Activated effector memory CD4-positive, alpha-beta T cell treated with Interleukin-2 at 50 U/mL for 16 hours (primary cell): ENCODE data around the gene PRSS3.
A peak's percentile ranks its signal among the peaks of the same experiment; 100 is the strongest.
"Not testable (repeated sequence)": the region's sequence is repeated elsewhere in the genome, so short reads cannot be mapped to it uniquely, and the experiment has no call there.

Experiments used
- DNase-seq: peaks from one replicate; pipeline ENCODE4 v3.0.0-alpha.2; 2020

PRSS3 gene

GRCh38 chr9:33787839-33788238 is 7.5 kb upstream of the PRSS3 start:
- no peak for DNase-seq

GRCh38 chr9:33789429-33789828 is 5.9 kb upstream of the PRSS3 start:
- DNase-seq = not testable (repeated sequence)

DNA sequence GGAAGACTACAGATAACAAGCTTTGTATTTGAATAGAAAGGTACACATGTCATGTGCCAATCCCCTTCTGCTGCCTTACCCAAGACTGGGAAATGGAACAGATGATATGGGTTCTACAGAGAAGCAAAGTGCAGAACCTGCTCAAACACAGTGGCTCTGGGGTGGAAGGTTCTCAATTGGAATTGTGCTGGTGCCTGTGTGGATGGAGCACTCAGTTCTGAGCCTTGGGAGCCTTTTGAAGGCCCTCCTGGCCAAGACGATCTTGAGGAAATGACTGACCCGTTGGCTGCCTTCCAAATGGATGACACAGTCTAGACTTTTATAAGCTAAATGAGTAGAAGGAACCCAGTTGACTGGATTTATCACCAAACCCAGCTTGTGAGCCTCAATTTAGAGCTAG is 4.2 kb upstream of the PRSS3 start:
- no peak for DNase-seq

DNA sequence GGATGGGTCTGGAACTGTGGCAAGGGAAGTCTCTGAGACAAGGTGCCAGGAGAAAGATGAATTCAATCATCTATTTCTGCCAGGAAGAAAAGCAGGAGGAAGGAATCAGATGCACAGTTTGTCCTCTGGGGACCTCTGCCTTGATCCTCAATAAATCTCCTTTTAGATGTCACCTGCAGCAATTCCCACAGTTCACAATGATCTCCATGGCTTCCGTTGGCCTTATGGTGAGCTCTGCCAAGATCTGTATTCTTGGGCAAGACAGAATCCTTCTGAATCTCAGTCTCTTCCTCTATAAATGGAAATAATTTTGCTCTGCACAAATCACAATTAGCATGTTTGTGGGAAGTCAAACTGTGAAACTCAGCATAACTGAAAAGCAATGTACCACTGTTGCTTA is 1.9 kb upstream of the PRSS3 start:
- not testable (repeated sequence) for DNase-seq

DNA sequence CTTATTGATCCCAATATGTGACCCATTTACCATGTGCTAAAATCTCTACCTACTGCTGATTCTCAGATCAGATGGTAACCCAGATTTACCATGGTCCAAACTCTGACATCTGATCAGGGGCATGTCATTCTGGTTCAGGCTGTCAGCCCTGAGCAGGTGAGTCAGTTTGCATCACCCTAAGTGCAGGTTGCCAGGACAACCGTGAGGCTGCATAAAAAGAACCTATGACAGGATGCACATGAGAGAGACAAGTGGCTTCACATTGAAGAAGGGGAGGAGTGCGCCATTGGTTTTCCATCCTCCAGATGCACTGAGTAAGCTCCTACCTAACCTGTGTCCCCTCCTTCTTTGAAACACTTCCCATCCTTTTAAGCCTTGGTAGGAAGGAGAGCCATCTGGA is 801 bp upstream of the PRSS3 start:
- no peak for DNase-seq

GRCh38 chr9:33795819-33796218 is 458 bp downstream of the PRSS3 start:
- DNase-seq = no peak

DNA sequence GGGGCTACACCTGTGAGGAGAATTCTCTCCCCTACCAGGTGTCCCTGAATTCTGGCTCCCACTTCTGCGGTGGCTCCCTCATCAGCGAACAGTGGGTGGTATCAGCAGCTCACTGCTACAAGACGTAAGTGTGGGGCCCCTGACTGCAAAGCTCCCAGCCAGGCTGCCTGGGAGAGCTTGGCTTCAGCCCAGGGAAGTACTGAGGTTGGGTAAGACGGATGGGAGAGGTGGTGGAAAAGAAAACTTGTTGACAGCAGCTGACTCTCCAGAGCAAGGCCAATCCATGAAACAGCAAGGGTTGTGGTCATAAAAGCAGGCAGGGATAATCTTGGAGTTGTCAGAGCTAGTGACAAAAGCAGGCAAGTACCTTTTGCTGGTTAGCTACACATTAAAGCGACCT is 1.3 kb downstream of the PRSS3 start:
- DNase-seq = not testable (repeated sequence)

DNA sequence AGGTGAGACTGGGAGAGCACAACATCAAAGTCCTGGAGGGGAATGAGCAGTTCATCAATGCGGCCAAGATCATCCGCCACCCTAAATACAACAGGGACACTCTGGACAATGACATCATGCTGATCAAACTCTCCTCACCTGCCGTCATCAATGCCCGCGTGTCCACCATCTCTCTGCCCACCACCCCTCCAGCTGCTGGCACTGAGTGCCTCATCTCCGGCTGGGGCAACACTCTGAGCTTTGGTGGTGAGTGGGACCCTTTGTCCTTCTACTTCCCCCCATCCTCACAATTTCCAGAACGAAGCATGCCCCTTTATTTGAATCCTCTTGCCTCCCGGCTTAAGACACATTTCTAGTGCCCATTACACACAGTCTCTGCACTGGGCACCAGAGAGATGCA is 2.5 kb downstream of the PRSS3 start:
- DNase-seq = no peak

- no peak for DNase-seq
Measured at GRCh38 chr9:33798545-33798944, 3.2 kb downstream of the PRSS3 start.

DNA sequence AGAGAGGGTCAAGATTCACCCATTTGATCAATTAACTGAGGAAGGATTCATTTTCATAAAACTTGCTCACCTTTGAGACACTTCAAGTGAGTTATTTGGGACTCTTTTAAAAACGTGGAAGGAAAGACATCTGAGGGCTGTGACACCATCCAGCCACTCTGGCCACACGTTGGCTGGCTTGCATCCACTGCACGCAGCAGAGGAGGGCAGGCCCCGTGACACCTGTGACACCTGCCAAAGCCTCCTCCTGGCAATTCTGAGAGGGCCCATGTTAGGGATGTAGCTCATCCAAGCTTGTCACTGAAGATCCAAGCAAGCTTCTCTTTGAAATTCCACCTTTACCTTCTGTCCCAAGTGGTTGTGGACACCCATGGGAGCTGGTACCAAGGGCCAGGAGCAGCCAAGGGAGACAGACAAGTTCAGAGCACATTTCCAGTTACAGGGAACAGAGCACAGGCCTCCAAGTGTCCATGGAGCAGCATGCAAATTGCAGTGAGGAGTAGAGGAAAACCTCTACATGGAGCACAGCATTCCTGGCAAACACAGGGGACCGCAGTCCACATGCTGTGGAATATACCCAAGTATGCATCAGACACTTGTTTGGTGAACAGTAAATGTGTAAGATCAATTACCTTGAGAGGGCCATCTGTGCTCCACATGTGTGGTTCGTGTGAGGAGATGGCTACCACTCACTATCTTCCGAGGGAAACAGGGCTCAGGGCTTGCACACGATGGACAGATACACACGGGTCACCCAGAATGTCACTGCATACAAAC is 4.8 kb downstream of the PRSS3 start:
- no peak for DNase-seq

GRCh38 chr9:33800886-33801285 is 5.5 kb downstream of the PRSS3 start:
- DNase-seq = no peak

DNA sequence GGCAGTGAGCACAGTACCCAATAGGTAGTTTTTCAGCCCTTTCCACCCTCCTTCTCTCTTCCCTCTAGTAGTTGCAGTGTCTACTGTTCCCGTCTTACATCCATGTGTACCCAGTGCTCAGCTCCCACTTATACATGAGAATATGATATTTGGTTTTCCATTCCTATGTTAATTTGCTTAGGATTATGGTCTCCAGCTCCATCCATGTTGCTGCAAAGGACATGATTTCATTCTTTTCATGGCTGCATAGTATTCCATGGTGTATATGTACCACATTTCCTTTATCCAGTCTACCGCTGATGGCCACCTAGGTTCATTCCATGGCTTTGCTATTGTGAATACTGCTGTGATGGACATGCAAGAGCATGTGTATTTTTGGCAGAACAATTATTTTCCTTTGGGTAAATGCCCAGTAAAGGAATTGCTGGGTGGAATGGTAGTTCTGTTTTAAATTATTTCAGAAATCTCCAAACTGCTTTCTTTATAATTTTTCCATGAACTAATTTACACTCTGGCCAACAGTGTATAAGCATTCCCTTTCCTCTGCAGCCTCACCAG is 6.7 kb downstream of the PRSS3 start:
- DNase-seq = not testable (repeated sequence)

DNA sequence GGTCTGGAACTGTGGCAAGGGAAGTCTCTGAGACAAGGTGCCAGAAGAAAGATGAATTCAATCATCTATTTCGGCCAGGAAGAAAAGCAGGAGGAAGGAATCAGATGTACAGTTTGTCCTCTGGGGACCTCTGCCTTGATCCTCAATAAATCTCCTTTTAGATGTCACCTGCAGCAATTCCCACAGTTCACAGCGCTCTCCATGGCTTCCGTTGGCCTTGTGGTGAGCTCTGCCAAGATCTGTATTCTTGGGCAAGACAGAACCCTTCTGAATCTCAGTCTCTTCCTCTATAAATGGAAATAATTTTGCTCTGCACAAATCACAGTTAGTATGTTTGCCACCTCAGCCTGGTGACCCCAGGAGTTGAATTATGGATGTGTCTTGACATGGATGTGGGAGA is 8.8 kb downstream of the PRSS3 start:
- not testable (repeated sequence) for DNase-seq

GRCh38 chr9:33807156-33807555 is 11.8 kb downstream of the PRSS3 start:
- DNase-seq = not testable (repeated sequence)

GRCh38 chr9:33808979-33809322 is 13.6 kb downstream of the PRSS3 start:
- not testable (repeated sequence) for DNase-seq

DNA sequence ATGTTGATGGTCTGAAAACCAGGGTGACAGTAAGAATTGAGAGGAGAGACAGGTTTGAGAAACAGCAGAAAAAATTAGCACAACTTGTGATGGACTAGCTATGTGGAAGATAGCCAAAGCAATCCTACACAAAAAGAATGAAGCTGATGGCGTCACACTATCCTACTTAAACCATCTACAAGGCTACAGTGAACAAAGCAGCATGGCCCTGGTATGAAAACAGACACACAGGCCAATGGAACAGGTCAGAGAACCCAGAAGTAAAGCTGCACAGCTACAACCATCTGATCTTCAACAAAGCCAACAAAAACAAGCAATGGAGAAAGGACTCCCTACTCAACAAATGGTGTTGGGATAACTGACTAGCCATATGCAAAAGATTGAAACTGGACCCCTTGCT is 14.1 kb downstream of the PRSS3 start:
- DNase-seq = no peak

GRCh38 chr9:33813712-33814641 is 18.6 kb downstream of the PRSS3 start:
- no peak for DNase-seq

DNA sequence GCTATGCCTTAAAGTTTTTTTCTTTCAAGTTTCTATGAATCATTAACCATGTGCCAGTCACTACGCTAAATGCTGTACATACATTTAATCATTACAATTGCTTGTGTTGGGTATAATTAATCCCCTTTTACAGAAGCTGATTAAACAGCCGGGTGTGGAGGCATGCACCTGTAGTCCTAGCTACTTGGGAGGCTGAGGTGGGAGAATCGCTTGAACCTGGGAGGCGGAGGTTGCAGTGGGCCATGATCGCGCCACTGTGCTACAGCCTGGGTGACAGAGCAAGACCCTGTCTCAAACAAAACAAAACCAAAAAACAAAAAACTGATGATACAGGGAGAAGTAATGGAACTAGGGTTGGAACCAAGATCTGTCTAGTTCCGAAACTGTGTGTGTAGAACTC is 20.4 kb downstream of the PRSS3 start:
- DNase-seq = no peak

DNA sequence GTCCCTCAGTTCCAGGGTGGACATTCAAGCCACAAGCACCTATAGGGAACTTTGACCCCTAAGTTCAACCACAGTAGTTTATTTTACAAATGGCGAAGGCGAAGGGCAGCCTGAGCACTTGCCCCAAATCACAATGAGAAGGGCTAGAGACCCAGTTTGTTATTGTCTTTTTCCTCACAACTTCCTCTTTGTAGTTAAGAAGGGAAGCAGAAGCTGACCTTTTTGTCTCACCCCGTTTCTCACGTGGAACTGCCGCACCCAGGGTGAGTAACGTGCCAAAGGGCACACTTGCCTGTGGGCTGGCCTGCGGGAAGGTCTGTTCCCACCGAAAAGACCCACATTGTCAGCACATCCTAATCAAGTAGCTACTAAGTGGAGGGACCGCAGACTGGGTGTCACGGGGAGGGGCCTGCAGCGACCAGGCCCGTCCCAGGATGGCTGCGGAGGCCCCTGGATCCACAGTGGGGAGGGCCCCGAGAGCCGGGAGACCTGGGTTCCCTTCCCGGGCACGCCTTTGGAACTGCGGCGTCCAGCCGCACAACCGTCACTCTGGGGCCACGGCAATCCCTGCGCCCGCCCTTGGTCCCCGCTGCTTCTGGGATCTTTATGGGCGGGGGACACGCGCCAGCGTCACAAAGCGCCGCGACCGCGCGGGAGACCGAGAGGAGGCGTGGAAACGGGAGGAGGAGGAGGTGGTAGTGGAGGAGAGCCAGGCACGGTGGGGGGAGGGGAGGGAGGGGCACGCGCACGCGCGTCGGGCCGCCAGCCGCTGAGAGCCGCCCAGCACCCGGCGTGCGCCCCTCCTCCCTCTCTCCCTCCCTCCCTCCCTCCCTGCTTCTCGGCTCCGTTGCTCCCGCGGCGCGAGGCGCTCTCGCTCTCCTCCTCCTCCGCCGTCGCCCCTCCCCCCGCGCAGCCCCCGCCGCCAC is 21.2 kb downstream of the PRSS3 start, which contains the start of gene UBE2R2:
Gene UBE2R2 (plus strand): TSS at position 834 of the 926 bp plus-strand sequence. CDS start 598 bp downstream, outside the sequence.
- peak; percentile 88 for DNase-seq

- peak; percentile 37 for DNase-seq
Measured at GRCh38 chr9:33817327-33818166, 22.2 kb downstream of the PRSS3 start.

DNA sequence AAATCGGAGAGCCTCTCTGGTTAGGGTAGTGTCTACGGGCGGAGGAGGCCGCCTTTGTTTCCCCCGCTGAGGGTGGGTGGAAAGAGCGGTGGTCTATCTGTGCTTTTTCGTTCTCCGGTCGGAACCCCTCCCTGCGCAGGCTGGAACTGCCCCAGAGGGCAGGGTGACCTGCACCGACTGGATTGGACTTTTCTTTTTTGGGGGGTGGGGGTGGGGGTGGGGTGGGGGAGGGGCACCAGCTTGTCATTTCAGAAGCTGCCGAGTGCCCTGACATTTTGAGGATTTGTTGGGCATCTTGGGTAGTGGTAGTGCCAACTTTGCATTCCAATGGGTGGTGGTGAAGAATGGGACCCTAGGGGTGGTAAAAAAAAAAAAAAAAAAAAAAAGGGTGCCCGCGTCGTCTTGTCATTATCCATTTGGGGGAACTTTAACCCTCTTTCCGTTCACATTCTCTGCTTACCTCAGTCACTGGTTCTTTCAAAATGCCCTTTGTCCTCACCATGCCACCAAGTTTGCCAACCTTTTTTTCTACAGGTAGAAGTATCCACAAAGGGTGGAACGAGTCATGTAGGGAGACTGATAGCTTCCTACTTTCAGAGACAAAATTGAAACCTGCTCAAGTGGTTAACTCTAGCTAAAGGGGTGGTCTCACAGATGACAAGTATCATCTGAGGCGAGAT is 22.9 kb downstream of the PRSS3 start:
- no peak for DNase-seq
